Gastrocnemius medialis (tissue), 4 donors: ENCODE results near the gene SLC46A1. TPM values are rescaled to one million over a fixed set of nuclear protein-coding genes. Genes with fewer than 3 reads are reported as not detected.
A peak's percentile ranks its signal among the peaks of the same experiment; 100 is the strongest.

Experiments used
- ATAC-seq, 2 donors: fragments of 150-250 bp; one replicate each; pipeline ENCODE4 v1.9.1; 2016
- DNase-seq, 2 donors: peaks; one replicate each; pipeline ENCODE4 v3.0.0-alpha.2; 2019
- H3K27ac ChIP-seq, 4 donors: fragments of 200-600 bp; sonication (generic); 1 replicate in 1 of 4; 2 replicates in 3 of 4; pipeline ENCODE4 v1.5.1; 2016 to 2018; ENCODE audit warnings: mild to moderate bottlenecking in 2 of 4, moderate library complexity in 1 of 4
- H3K27me3 ChIP-seq, 3 donors: fragments of 200-600 bp; sonication (generic) in 2 of 3; 1 replicate in 1 of 3; 2 replicates in 2 of 3; pipeline versions ENCODE4 v1.5.1 to v1.6.0; 2016 to 2019; ENCODE audit warnings: mild to moderate bottlenecking in 1 of 3, moderate library complexity in 1 of 3
- H3K36me3 ChIP-seq, 2 donors: fragments of 200-600 bp; sonication (generic) in 1 of 2; one replicate each; pipeline ENCODE4 v1.5.1; 2017 to 2018
- H3K4me1 ChIP-seq, 2 donors: fragments of 200-600 bp; sonication (generic) in 1 of 2; one replicate each; pipeline ENCODE4 v1.5.1; 2016 to 2017; ENCODE audit warnings: mild to moderate bottlenecking in 2 of 2
- H3K4me3 ChIP-seq, 4 donors: fragments of 200-600 bp; sonication (generic) in 3 of 4; 1 replicate in 1 of 4; 2 replicates in 3 of 4; pipeline ENCODE4 v1.5.1; 2016 to 2019; ENCODE audit warnings: mild to moderate bottlenecking in 2 of 4
- H3K9me3 ChIP-seq, 3 donors: fragments of 200-600 bp; sonication (generic) in 2 of 3; 1 replicate in 1 of 3; 2 replicates in 2 of 3; pipeline ENCODE4 v1.5.1; 2016 to 2019
- CTCF ChIP-seq, 5 experiments: fragments of 450-650 bp in 3 of 5; fragments of 200-600 bp in 2 of 5; sonication (generic) in 2 of 5; IDR thresholded peaks in 4 of 5; conservative IDR thresholded peaks in 1 of 5; 1 replicate in 4 of 5; 2 replicates in 1 of 5; pipeline ENCODE4 v1.5.1; 2016 to 2019; ENCODE audit warnings: antibody characterized with exemption in 5 of 5, mild to moderate bottlenecking in 3 of 5, moderate library complexity in 3 of 5
- POLR2A ChIP-seq, 2 donors: fragments of 450-650 bp; IDR thresholded peaks; one replicate each; pipeline ENCODE4 v1.6.1; 2017; ENCODE audit warnings: antibody characterized with exemption in 2 of 2, mild to moderate bottlenecking in 2 of 2, moderate library complexity in 2 of 2
- in situ Hi-C, 4 donors: fragments of 200-750 bp; cut with MboI; loops; one replicate each; pipeline versions ENCODE4 v1.15.0 to v1.8.0; 2017; ENCODE audit warnings: low sequenced_read_pairs in 4 of 4
- intact Hi-C: fragments of 100-400 bp; cut with DNase I; formaldehyde crosslinking; loops from one replicate; pipeline ENCODE4 v1.15.1; 2023; ENCODE audit warnings: low total_unique reads
- total RNA-seq, 4 donors: library from RNA; depleted of rRNA; stranded (reverse); fragments of >200 nt; gene quantifications; one replicate each; pipeline versions ENCODE4 v1.1.0 to v1.2.3, GENCODE V29; 2016

Gene SLC46A1
- total RNA-seq, 4 donors from 2014 or later: 1.9 to 3.5 (median 2.4) TPM

GRCh38 chr17:28426081-28426519, 20.1 kb upstream of the SLC46A1 start:
- in situ Hi-C loops: no loop called here
- no peaks in the 10 kb centered on the region for H3K9me3 ChIP-seq

GRCh38 chr17:28425206-28425605, 19.2 kb upstream of the SLC46A1 start:
- no peaks in the 10 kb centered on the region for H3K9me3 ChIP-seq
- intact Hi-C loops: no loop called here
- in situ Hi-C loops: no loop called here

More at GRCh38 chr17:28426081-28426519, 20.1 kb upstream of the SLC46A1 start:
- TF ChIP-seq POLR2A (IDR thresholded peaks at IDR 0.05) (no peak), CTCF (IDR thresholded peaks at IDR 0.05 in 4 of 5, conservative IDR thresholded peaks at IDR 0.05 in 1 of 5) (no peak)
- H3K4me3 ChIP-seq: no peak overlapping the region
- peaks cover 0 to 2% (median 0%) of the 10 kb centered on the region in 3 donors for H3K27me3 ChIP-seq
- no peak overlapping the region for H3K27ac ChIP-seq
- no peaks in the 10 kb centered on the region for H3K36me3 ChIP-seq
- DNase-seq (no peak), ATAC-seq (no peak)
- H3K4me1 ChIP-seq: no peaks in the 10 kb centered on the region
- intact Hi-C loops: no loop called here

GRCh38 chr17:28421787-28422305, 15.8 kb upstream of the SLC46A1 start:
- Histone ChIP-seq H3K36me3 (no peaks in the 10 kb centered on the region), H3K27me3 (no peaks in the 10 kb centered on the region), H3K27ac (no peak overlapping the region), H3K4me1 (no peaks in the 10 kb centered on the region), H3K9me3 (no peaks in the 10 kb centered on the region), H3K4me3 (no peak overlapping the region)
- ATAC-seq: no peak
- intact Hi-C loops (no loop called here), in situ Hi-C loops (loop anchor here in 1 of 4 donors (25.0 kb wide), 2 partner anchors 90 to 185 kb away; partner anchors contain the start of gene FOXN1)
- no peak for DNase-seq
- no peak for TF ChIP-seq CTCF (IDR thresholded peaks at IDR 0.05 in 4 of 5, conservative IDR thresholded peaks at IDR 0.05 in 1 of 5)

More at GRCh38 chr17:28425206-28425605, 19.2 kb upstream of the SLC46A1 start:
- TF ChIP-seq CTCF (IDR thresholded peaks at IDR 0.05 in 4 of 5, conservative IDR thresholded peaks at IDR 0.05 in 1 of 5): no peak
- no peak for TF ChIP-seq POLR2A (IDR thresholded peaks at IDR 0.05)
- ATAC-seq (no peak), DNase-seq (no peak)
- Histone ChIP-seq H3K27ac (no peak overlapping the region), H3K4me3 (no peak overlapping the region), H3K36me3 (no peaks in the 10 kb centered on the region), H3K27me3 (no peaks in the 10 kb centered on the region), H3K4me1 (no peaks in the 10 kb centered on the region)

- Histone ChIP-seq H3K9me3 (no peaks in the 10 kb centered on the region), H3K36me3 (no peaks in the 10 kb centered on the region), H3K4me1 (no peaks in the 10 kb centered on the region), H3K27me3 (no peaks in the 10 kb centered on the region), H3K4me3 (no peak overlapping the region), H3K27ac (no peak overlapping the region)
- intact Hi-C loops (no loop called here), in situ Hi-C loops (loop anchor here in 1 of 4 donors (25.0 kb wide), 2 partner anchors 95 to 180 kb away; partner anchors contain the start of gene FOXN1)
- peak; percentile 66 to 68 for ATAC-seq
- no peak for DNase-seq
- TF ChIP-seq POLR2A (IDR thresholded peaks at IDR 0.05) (no peak), CTCF (IDR thresholded peaks at IDR 0.05 in 4 of 5, conservative IDR thresholded peaks at IDR 0.05 in 1 of 5) (peak in 2 of 5 experiments; percentile 27 to 54)
Observed at GRCh38 chr17:28416703-28417311, 10.8 kb upstream of the SLC46A1 start.
